ENCODE data around the gene SLC2A1. TPM values are rescaled to one million over a fixed set of nuclear protein-coding genes. Genes with fewer than 3 reads are reported as not detected.

The SLC2A1 gene
- total RNA-seq, 6 experiments from 2014 or later = 89.7 to 174 (median 105) TPM

GRCh38 chr1:42943166-42943565 is 15.5 kb downstream of the SLC2A1 start:
- H3K4me3 Mint-ChIP-seq = no peak overlapping the region
- DNase-seq = no peak
- H3K36me3 Mint-ChIP-seq (ENCODE audit: low read depth) = peaks cover 52% of the 10 kb centered on the region
- TF ChIP-seq CTCF (IDR thresholded peaks at IDR 0.05) = no peak
- H3K27me3 Mint-ChIP-seq (ENCODE audit: insufficient read depth) = peaks cover 5% of the 10 kb centered on the region
- H3K27ac Mint-ChIP-seq = peak overlapping the region; percentile 95
- no peaks in the 10 kb centered on the region for H3K9me3 Mint-ChIP-seq
- peaks cover 98% of the 10 kb centered on the region for H3K4me1 Mint-ChIP-seq (ENCODE audit: low read depth)

- Mint-ChIP-seq H3K4me1 (ENCODE audit: low read depth) (peaks cover 98% of the 10 kb centered on the region), H3K9me3 (no peaks in the 10 kb centered on the region), H3K27ac (peak overlapping the region; percentile 95), H3K27me3 (ENCODE audit: insufficient read depth) (peaks cover 5% of the 10 kb centered on the region), H3K36me3 (ENCODE audit: low read depth) (peaks cover 52% of the 10 kb centered on the region), H3K4me3 (peak overlapping the region; percentile 49)
- TF ChIP-seq CTCF (IDR thresholded peaks at IDR 0.05) = no peak
- no peak for DNase-seq
These were observed 16.2 kb downstream of the SLC2A1 start for GRCh38 chr1:42942444-42942843.

- H3K27ac Mint-ChIP-seq = peak overlapping the region; percentile 95
- peaks cover 52% of the 10 kb centered on the region for H3K36me3 Mint-ChIP-seq (ENCODE audit: low read depth)
- DNase-seq = peak; percentile 94
- H3K9me3 Mint-ChIP-seq = no peaks in the 10 kb centered on the region
- H3K4me3 Mint-ChIP-seq = peak overlapping the region; percentile 64
- TF ChIP-seq CTCF (IDR thresholded peaks at IDR 0.05) = no peak
- H3K27me3 Mint-ChIP-seq (ENCODE audit: insufficient read depth) = peaks cover 8% of the 10 kb centered on the region
- H3K4me1 Mint-ChIP-seq (ENCODE audit: low read depth) = peaks cover 98% of the 10 kb centered on the region
These were observed 16.9 kb downstream of the SLC2A1 start for GRCh38 chr1:42941640-42942330.

- no peak for TF ChIP-seq CTCF (IDR thresholded peaks at IDR 0.05)
- Mint-ChIP-seq H3K4me1 (ENCODE audit: low read depth) (peaks cover 98% of the 10 kb centered on the region), H3K9me3 (no peaks in the 10 kb centered on the region), H3K36me3 (ENCODE audit: low read depth) (peaks cover 47% of the 10 kb centered on the region), H3K4me3 (peak overlapping the region; percentile 64), H3K27ac (peak overlapping the region; percentile 95), H3K27me3 (ENCODE audit: insufficient read depth) (peaks cover 7% of the 10 kb centered on the region)
- DNase-seq = peak; percentile 95
These were observed 17.6 kb downstream of the SLC2A1 start for GRCh38 chr1:42940851-42941639.

- Mint-ChIP-seq H3K4me3 (peak overlapping the region; percentile 10; the same call in 1 of the 2 replicates), H3K27ac (peak overlapping the region; percentile 95), H3K4me1 (ENCODE audit: low read depth) (peaks cover 80% of the 10 kb centered on the region), H3K9me3 (no peaks in the 10 kb centered on the region), H3K36me3 (ENCODE audit: low read depth) (peaks cover 55% of the 10 kb centered on the region), H3K27me3 (ENCODE audit: insufficient read depth) (peaks cover 10% of the 10 kb centered on the region)
- TF ChIP-seq CTCF (IDR thresholded peaks at IDR 0.05) = no peak
- no peak for DNase-seq
These were observed 19.7 kb downstream of the SLC2A1 start for GRCh38 chr1:42938645-42939615.

Measured in HFFc6 (cell line).